Measurements from ENCODE around the gene ACSBG1.
A peak's percentile ranks its signal among the peaks of the same experiment; 100 is the strongest.

The ACSBG1 gene

GRCh38 chr15:78201281-78202190, 32.8 kb downstream of the ACSBG1 start:
- DNase-seq = no peak

- DNase-seq = no peak
Observed at GRCh38 chr15:78200276-78200930, 34.0 kb downstream of the ACSBG1 start.

- no peak for DNase-seq
Observed at GRCh38 chr15:78197632-78198031, 36.7 kb downstream of the ACSBG1 start.

GRCh38 chr15:78195735-78196201, 38.6 kb downstream of the ACSBG1 start:
- DNase-seq = peak; percentile 45

- DNase-seq = no peak
Observed at GRCh38 chr15:78194568-78194925, 39.8 kb downstream of the ACSBG1 start.

- DNase-seq = no peak
Observed at GRCh38 chr15:78193731-78194567, 40.4 kb downstream of the ACSBG1 start.

GRCh38 chr15:78192826-78193594, 41.4 kb downstream of the ACSBG1 start:
- DNase-seq = no peak

GRCh38 chr15:78182821-78183220, 51.5 kb downstream of the ACSBG1 start:
- DNase-seq = no peak

- no peak for DNase-seq
Observed at GRCh38 chr15:78182336-78182700, 52.0 kb downstream of the ACSBG1 start.

- DNase-seq = no peak
Observed at GRCh38 chr15:78179906-78180305, 54.5 kb downstream of the ACSBG1 start.

GRCh38 chr15:78179286-78179840, 55.0 kb downstream of the ACSBG1 start:
- DNase-seq = no peak

- DNase-seq = no peak
Observed at GRCh38 chr15:78178064-78178463, 56.3 kb downstream of the ACSBG1 start.

GRCh38 chr15:78177447-78177873, 56.9 kb downstream of the ACSBG1 start:
- DNase-seq = peak; percentile 43

- no peak for DNase-seq
Observed at GRCh38 chr15:78175330-78175729, 59.0 kb downstream of the ACSBG1 start.

- no peak for DNase-seq
Observed at GRCh38 chr15:78174401-78174800, 60.0 kb downstream of the ACSBG1 start.

- DNase-seq = no peak
Observed at GRCh38 chr15:78171864-78172472, 62.4 kb downstream of the ACSBG1 start.

GRCh38 chr15:78170848-78171773, 63.3 kb downstream of the ACSBG1 start:
- DNase-seq = no peak

- DNase-seq = no peak
Observed at GRCh38 chr15:78168608-78169007, 65.8 kb downstream of the ACSBG1 start.

- no peak for DNase-seq
Observed at GRCh38 chr15:78167227-78167888, 67.0 kb downstream of the ACSBG1 start.

- DNase-seq = no peak
Observed at GRCh38 chr15:78164010-78164409, 70.4 kb downstream of the ACSBG1 start.
